GM19452 (cell line): ENCODE results near the gene PHETA2.

Experiments used
- ATAC-seq: cut with Tn5 transposase; IDR thresholded peaks from one replicate; pipeline ENCODE4 v1.9.1; 2021; ENCODE audit not compliant: unreplicated experiment

The PHETA2 gene, protein sequence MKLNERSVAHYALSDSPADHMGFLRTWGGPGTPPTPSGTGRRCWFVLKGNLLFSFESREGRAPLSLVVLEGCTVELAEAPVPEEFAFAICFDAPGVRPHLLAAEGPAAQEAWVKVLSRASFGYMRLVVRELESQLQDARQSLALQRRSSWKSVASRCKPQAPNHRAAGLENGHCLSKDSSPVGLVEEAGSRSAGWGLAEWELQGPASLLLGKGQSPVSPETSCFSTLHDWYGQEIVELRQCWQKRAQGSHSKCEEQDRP

DNA sequence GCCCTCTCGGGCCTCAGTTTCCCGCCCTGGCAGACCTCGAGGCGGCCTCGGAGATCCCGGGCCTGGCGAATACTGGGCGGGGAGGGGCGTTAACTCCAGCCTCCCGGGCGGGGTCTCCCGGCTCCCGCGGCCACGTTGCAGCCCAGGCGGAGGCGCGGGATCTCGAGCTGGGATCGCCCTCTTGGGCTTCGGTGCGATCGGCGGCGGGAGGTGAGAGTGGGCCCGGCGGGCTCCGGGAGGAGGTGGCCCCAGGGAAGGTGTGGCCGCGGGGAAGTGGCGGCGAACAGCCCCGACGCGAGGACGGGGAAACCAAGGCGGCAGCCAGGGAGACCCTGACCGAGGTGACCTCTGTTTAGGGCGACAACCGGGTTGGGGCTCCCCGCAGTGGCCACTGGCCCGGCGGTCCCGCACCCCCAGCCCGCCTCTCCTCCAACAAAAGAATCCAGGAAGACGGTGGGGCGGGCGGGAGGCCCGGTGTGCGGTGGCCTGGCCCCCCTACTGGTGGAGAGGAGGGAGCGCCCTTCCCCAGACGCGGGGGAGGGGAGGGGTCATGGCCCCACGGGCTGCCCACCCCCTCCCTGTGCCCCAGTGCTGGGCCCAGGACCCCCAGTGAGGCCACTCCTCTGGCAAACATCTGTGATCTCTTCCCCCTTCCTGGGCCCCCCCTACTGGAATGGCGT lies at the start of gene PHETA2:
PHETA2 (plus strand) TSS at position 117 of the 680 bp plus-strand sequence. CDS start 3,046 bp downstream, outside the sequence.
- no peak for ATAC-seq

DNA sequence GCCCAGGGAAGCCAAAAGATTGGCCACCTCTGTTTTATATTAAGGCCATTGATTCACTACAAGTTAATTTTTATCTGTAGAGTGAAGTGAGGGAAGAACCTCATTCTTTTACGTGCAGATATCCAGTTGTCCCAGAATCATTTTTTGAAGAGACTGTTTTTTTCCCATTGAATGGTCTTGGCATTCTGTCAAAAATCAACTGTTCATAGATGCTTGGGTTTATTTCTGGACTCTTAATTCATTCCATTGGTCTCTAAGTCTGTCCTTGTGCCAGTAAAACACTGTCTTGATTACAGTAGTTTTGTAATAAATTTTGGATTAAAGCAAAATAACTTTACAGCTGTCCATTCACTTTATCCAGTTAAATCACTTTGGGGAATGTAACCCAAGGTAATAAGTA lies 48.6 kb upstream of the PHETA2 start:
- no peak for ATAC-seq

DNA sequence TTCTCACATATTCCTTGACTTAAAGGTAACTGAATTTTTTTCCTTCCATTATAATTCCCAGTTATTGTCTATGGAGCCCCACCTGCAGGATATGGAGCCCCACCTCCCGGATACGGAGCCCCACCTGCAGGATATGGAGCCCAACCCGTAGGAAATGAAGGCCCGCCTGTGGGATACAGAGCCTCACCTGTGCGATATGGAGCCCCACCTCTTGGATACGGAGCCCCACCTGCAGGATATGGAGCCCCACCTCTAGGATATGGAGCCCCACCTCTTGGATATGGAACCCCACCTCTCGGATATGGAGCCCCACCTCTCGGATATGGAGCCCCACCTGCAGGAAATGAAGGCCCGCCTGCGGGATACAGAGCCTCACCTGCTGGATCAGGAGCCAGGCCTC lies 47.3 kb upstream of the PHETA2 start:
- no peak for ATAC-seq

DNA sequence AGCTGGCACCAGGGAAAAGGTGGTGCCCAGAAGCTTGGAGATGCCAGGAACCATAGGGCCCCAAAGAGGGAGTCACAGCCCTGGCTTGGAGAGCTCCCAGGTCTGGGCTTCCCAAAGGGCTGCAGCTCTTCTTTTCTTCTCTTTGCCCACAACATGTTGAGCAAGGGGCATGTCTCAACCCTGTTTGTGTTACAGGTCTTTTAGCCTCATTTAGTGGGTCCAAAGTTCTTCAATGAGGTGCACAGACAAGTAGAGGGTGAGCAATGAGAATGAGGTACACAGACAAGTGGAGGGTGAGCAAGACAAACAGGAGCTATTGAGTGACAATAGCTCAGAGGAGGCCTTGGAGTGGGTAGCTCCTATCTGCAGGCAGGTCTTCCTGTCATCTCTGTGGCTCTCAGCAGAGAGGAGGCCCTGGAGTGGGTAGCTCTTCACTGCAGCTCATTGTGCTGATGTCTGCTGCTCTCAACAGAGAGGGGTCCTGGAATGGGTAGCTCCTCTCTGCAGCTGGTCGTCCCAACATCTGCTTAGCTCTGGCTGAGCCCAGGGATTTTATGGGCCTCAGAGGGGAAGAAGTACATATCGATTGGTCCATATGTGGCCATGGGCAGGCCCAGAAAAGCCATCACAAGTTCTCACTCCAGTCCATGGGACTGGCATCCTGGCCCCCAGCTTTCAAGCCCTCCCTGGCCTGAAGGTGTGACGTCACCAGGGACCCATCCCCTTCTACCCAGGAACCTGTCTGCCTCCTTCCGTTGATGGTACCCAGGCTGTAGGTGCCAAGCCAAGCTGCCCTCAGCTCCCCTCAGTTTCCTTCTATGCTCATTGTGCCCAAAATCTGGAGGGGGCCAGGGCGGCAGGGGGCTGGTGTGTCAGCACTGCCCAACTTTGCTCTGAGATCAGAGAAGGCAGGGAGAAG lies 40.5 kb upstream of the PHETA2 start:
- ATAC-seq = no peak

DNA sequence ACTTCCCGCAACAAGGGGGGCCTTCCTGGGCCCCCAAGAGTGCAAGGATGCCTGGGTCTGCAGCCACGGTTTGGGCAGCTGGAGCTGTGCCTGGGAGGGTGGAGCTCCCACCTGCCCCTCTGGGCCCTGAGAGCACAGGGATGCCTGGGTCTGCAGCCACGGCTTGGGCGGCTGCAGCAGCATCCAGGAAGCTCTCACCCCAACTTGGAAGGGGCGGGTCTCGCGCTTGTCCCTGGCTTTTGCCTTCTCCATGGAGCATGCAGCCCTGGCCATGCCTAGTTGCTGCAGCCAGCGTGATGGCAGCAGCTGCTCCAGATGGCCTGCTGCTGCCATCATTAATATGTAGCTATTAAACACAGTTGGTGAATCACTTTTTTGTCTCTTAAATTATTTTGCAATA lies 38.8 kb upstream of the PHETA2 start:
- no peak for ATAC-seq

DNA sequence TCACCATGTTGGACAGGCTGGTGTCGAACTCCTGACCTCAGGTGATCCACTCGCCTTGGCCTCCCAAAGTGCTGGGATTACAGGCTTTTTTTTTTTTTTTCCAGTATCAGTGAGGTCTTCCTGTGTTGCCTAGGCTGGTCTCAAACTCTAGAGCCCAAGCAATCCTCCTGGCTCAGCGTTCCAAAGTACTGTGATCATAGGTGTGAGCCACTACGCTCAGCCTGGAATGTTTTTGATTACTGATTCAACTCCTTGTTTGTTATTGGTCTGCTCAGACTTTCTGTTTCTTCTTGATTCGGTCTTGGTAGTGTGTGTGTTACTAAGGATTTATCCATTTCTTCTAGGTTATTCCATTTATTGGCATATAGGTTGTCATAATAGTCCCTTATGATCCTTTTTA lies 34.8 kb upstream of the PHETA2 start:
- ATAC-seq = no peak

DNA sequence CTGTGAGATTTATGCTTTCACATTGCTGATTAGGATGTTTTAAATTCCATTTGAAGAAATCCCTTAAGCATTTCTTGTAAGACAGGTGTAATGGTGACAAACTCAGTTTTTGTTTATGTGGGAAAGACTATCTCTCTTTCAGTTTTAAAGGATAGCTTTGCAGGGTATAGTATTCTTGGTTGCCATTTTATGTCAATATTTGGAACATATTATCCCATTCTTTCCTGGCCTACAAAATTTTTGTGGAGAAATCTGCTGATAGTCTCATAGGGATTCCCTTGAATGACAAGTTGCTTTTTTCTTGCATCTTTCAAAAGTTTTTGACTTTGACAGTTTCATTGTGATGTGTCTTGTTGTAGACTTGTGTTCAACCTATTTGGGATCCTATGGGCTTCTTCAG lies 32.3 kb upstream of the PHETA2 start:
- no peak for ATAC-seq

DNA sequence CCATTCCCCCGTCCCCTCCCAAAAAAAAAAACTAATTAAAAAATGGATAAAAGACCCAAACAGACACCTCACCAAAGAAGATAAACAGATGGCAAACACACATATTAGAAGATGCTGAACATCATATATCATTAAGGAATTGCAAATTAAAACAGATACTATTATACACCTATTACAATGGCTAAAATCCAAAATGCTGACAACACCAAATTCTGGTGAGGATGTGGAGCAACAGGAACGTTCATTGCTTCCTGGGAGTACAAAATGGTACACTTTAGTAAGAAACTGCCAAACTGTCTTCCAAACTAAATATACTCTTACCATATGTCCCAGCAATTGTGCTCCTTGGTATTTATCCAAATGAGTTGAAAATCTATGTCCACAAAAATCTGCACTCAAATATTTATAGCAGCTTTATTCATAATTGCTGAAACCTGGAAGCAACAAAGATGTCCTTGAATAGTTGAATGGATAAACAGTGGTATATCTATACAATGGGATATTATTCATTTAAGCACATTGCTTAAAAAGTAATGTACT lies 23.3 kb upstream of the PHETA2 start:
- ATAC-seq = no peak

DNA sequence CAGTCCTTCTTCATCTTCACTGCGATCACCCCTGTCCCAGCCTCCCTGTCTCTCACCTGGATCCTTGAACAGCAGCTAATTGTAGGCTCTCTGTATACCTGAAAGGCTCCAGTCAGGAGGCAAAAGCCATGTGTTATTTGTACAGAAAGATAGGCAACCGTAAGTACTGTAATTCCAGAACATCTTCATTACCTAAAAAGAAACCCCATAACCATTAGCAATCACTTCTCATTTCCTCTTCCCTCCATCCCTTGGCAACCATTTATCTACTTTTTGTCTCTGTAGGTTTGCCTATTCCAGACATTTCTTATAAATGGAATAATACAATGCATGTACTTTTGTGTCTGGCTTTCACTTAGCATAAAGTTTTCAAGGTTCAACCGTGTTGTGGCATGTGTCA lies 21.3 kb upstream of the PHETA2 start:
- no peak for ATAC-seq

DNA sequence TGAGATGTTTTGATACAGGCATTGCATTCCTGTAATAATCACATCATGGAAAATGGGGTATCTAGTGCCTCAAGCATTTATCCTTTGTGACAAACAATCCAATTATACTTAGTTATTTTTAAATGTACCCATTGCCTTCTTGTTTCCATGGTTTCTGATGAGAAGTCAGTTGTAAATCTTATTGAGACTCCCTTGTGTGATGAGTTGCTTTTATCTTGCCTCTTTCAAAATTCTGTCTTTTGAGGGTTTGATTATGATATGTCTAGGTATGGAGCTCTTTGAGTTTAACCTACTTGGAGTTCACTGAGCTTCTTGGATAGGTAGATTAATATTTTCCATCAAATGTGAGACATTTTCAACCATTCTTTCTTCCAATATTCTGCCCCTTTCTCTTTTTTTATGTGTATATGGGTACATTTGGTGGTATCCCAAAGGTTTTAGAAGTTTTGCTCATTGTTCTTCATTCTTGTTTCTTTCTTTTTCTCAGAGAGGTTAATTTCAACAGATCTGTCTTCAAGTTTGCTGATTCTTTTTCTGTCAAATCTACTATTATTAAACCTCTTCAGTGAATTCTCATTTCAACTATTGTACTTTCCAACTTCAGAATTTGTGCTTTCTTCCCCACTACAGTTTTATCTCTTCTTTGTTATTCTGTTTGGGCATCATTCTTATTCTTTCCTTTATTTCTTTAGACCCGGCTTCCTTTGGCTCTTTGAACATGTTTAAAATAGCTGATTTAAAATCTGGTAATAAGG lies 17.1 kb upstream of the PHETA2 start:
- no peak for ATAC-seq

DNA sequence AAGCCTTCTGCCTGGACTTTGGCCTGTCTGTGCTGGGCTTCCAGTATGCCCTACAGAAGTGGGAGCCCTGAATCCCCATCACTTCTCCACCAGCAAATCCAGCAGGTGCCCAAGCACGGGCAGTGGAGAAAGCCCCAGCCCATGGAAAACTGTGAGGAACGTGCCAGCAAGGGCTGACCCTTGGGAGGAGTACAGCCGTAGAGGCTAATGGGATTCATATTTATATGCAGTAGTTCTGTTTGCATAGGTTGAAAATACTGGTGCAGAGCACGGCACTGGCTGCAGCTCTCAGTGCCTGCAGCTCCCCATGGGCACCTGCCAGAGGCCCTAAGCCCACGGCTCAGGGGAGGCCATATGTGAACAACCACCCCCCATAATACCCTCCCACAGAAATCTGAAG lies 13.6 kb upstream of the PHETA2 start:
- no peak for ATAC-seq

DNA sequence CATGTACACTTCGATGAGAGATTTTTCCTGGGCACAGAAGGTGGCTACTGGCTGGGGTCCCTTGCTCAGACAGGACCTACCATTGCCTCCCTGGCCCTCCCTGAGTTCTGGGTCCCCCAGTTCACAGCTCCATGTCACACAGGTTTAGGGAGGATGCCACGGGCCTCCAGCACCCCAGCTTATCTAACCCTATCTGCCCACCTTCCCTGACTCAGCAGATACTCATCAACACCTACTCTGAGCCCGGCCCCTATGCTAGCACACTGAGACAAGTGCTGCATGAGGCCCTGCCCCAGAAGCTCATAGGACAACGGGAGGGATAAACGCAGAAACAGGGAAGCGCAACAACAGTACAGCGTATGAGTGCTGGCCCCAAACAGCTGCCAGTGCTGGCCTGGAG lies 13.0 kb upstream of the PHETA2 start:
- no peak for ATAC-seq

DNA sequence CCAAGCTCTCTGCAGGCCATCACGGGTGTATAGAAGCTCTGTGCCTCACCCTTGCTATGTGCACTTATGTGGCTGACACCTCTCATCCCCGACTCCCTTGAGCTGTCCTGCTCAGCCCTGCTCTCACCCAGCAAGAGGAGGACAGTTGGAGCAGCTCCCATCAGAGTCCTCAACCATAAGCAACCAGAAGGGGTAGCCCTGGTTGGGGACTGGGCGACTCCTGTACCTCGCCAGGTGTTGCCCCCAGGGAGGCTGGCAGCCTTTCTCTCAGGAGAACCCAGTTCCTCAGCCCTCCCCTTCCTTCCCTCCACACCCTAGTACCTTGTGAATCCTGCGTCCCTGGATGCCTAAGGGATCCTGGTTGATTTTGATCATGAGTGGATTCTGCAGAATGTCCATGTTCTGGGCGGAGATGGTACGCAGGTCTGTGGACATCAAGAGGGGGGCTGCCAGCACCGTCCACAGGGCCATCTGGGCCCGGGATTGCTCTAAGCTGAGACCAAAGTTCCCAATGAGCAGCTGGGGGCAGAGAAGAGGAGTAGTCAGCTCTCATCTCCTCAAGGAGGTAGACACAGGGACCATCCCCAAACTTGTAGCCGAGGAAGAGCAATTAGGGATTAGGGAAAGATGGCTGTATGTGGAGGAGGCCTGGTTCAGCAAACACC lies 11.4 kb upstream of the PHETA2 start:
- ATAC-seq = no peak

DNA sequence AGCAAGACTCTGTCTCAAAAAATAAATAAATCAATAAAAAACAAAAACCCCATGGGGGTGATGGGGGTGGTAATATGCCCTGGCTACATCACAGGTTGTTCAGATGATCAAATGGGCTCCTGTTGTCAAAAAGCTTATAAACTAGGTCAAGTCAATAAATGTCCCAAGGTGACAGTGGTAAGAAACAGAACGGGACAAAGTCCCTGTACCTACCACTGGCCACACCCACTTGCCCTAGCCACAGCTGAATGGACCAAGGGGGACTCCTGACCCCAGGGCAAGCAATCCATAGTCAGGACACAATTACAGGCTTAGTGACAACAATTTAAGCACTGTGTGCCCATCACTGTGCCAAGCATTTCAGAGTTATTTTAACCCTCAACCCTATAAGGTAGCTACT lies 9.4 kb upstream of the PHETA2 start:
- ATAC-seq = no peak

DNA sequence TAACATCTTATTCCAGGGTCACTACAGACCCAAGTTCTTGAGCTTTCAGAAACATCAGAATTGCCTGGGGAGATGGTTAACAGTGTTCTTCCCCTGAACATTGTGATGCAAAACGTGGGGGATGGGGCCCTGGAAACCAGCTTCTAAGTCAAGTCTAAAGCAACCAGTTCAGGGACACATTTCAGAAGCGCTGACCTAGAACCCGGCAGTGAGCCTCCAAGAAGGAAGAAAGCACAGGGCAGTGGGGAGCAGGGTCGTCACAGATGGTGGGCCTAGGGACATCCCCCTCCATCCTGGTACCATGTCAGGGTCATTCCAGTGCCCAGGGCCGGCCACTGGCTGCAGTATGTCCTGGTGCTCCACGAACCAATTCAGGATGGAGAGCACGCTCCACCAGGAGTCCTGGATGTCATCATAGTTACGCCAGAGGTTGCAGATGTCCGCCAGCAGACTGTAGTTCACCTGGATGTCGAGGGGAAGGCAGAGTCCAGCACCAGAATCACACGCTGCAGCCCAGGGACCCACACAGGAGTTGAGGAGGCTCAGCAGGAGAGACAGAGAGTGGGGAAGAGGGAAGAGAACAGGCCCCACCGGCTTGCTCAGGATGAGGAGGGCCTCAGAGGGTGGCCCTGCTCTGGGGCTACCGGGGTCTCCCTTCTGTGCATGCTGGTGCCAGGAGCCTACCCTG lies 8.5 kb upstream of the PHETA2 start:
- ATAC-seq = no peak

DNA sequence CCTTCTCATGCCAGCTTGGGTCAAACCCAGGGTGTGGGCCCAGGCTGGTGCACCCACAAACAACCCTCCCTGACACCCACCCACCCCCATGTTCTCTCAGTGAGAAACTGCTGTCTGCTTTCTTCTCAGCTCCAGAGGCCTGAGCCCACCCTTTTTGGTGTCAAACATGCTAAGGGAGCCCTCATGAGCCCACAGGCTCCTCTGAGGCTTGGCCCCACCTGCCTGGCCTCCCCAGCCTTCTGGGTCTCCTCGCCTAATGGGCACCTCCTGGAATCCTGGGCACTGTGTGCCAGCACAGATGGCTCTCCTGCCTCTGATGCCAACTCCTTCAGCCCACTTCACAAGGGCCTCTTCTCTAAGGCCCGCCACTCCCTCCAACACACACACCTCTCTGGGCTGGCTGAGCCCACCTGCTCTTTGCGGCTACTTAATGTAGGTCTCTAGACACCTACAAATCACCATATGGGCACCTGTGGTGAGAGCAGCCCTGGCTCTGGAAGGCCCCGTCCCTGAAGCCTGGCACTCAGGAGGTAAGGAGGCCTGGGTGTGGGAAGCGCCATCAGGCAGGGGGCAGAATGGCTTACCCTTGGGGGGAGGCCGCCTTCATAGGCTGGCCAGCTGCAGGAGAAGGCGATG lies 7.8 kb upstream of the PHETA2 start:
- ATAC-seq = no peak

DNA sequence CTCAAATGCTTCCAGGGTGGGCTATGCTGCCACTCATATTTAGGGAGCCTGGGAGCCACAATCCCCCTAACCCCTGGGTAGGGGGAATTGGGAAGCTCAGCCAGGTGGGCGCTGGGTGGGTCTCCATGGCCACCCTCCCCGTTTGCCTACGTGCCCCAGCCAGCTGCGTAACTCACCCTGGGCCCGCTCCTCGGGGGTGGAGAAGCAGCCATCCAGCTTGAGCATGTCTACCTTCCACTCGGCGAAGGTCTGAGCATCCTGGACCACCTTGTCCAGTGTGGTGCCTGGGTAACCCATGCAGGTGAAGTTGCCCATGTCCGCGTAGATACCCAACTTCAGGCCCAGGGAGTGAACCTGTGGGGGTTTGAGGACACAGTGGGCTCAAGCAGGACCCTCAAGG lies 7.1 kb upstream of the PHETA2 start:
- ATAC-seq = no peak

DNA sequence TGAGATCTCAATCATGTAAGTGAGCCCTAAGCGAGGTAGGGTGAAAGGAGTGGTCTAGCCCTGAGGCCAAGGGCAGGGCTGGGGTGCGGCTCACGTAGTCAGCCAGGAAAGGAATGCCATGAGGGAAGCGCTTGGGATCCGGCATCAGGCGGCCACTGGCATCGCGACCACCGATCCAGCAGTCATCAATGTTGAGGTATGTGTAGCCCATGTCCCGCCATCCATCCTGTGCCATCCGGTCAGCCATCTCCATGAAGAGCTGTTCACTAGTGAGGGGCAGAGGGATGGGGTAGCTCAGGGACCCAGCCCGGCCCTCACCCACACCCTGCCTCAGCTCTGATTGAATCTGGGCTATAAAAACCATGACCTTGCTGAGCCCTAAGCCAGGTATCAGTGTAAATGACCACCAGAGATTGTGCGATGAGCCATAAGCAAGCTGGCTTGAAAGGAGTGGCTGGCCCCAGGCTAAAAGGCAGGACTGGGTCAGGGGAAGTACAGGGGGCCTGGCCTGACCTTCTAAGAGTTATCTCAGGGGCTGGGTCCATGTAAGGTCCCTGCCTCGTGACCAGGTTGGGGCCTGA lies 6.3 kb upstream of the PHETA2 start:
- ATAC-seq = no peak

DNA sequence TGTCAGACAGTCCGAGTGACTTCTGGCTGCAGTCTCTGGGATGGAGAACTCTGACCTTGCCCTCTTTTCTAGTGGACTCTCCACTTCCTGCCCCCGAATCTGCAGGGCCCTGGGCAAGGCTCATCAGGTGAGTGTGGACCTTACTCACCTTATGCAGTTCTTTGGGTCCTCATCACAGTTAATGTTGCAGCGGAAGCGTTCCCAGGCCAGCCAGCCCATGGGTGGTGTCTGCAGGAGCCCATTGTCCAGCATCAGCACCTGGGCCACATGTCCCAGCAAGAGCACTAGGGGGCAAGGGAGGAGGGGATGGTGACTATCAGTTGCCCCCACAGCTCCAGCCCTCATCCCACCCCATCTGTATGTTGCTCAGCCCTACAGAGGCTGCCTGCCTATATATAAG lies 5.8 kb upstream of the PHETA2 start:
- no peak for ATAC-seq
